Activated naive CD8-positive, alpha-beta T cell treated with anti-CD3 and anti-CD28 coated beads, Interleukin-2, amount 50 U/mL, for 24 hours (primary cell): ENCODE measurements around the gene KLF13.

ENCODE experiments used
- ATAC-seq: fragments of 150-1000 bp; cut with Tn5 transposase; one replicate; pipeline ENCODE4 v1.10.0; 2021
- DNase-seq: peaks from one replicate; pipeline ENCODE4 v3.0.0; 2021
- H3K27ac Mint-ChIP-seq: one replicate; pipeline ENCODE4 v1.8.0; 2021; ENCODE audit warnings: mild to moderate bottlenecking, mixed read lengths
- H3K27me3 Mint-ChIP-seq: one replicate; pipeline ENCODE4 v1.8.0; 2021; ENCODE audit warnings: mixed read lengths
- H3K36me3 Mint-ChIP-seq: one replicate; pipeline ENCODE4 v1.8.0; 2021; ENCODE audit warnings: low read depth, mixed read lengths
- H3K4me1 Mint-ChIP-seq: one replicate; pipeline ENCODE4 v1.8.0; 2021; ENCODE audit warnings: mixed read lengths
- H3K4me3 Mint-ChIP-seq: one replicate; pipeline ENCODE4 v1.8.0; 2021; ENCODE audit warnings: mild to moderate bottlenecking, moderate library complexity, mixed read lengths
- H3K9me3 Mint-ChIP-seq: one replicate; pipeline ENCODE4 v1.8.0; 2021; ENCODE audit warnings: mixed read lengths

Gene KLF13

DNA sequence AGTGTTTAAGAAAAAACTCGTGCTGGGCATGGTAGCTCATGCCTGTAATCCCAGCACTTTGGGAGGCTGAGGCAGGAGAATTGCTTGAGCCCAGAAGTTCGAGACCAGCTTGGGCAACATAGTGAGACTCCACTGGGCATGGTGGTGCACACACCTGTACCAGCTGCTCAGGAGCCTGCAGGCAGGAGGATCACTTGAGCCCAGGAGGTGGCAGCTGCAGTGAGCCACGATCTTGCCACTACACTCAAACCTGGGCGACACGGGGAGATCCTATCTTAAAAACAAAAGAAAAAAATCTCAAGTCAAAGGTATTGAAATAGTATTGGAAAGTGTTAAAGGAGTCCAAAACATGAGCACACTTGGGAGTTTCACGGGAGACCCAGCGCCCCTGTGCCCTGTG is 14.0 kb downstream of the KLF13 start:
- no peaks in the 10 kb centered on the region for H3K27me3 Mint-ChIP-seq
- H3K4me3 Mint-ChIP-seq, result peak overlapping the region; percentile 13

DNA sequence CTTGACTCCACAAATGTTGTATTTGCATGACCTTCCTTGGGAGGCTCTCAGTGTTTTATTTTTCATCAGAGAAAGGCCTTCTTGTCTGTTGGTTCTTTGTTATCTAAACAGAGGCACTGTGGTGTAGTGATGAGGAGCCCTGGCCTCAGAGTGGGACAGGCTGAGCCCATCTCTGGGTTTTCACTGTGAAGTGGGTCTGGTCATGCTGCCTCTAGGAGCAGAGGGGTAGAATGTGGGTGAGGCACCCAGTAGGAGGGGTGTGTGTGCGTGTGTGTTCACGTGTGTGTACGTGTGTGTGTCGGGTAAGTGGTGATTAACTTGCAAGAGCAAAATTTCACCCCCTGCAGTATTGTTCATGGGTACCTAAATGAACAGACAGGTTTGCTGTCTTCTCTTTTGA is 14.4 kb downstream of the KLF13 start:
- H3K9me3 Mint-ChIP-seq, result no peaks in the 10 kb centered on the region
- H3K27ac Mint-ChIP-seq, result peak overlapping the region; percentile 59
- H3K4me1 Mint-ChIP-seq, result peaks cover 94% of the 10 kb centered on the region
- ATAC-seq, result no peak
- no peak for DNase-seq
- H3K36me3 Mint-ChIP-seq, result peaks cover 6% of the 10 kb centered on the region
- no peak overlapping the region for H3K4me3 Mint-ChIP-seq
- no peaks in the 10 kb centered on the region for H3K27me3 Mint-ChIP-seq

More for the DNA sequence above, 14.0 kb downstream of the KLF13 start:
- Mint-ChIP-seq H3K4me1 (peaks cover 94% of the 10 kb centered on the region), H3K27ac (peak overlapping the region; percentile 59), H3K36me3 (peaks cover 2% of the 10 kb centered on the region), H3K9me3 (no peaks in the 10 kb centered on the region)
- ATAC-seq (no peak), DNase-seq (no peak)

DNA sequence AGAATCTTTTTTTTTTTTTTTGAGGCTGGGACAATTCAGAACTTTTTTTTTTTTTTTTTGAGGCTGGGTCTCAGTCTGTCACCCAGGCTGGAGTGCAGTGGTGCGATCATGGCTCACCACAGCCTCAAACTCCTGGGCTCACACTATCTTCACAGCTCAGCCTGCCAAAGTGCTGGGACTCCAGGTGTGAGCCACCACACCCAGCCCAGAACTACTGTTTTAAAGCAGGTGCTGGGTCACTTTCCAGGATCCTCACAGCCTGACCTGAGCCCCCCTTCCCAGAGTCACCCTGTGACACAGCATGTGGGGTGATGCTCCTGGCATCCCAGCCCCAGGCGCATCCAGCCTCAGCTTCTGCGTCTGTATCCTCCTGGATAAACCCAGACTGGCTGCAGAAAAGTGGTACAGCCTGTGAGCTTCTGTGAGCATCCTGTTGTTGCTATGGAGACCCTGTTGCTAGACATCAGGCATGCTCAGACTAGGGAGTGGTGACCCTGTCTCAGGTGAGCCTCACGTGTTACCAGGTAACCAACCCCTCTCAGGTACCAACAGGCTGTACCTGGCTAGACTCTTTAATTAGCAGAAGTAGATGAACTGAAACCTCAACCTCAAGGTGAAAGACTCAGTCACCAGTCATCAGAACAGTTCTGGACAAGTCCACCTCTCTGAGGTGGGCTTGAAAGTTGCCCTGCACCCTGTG is 15.0 kb downstream of the KLF13 start:
- no peaks in the 10 kb centered on the region for H3K9me3 Mint-ChIP-seq
- peaks cover 94% of the 10 kb centered on the region for H3K4me1 Mint-ChIP-seq
- H3K36me3 Mint-ChIP-seq, result peaks cover 10% of the 10 kb centered on the region
- ATAC-seq, result no peak
- H3K27ac Mint-ChIP-seq, result peak overlapping the region; percentile 96
- peak overlapping the region; percentile 40 for H3K4me3 Mint-ChIP-seq
- DNase-seq, result no peak
- no peaks in the 10 kb centered on the region for H3K27me3 Mint-ChIP-seq

DNA sequence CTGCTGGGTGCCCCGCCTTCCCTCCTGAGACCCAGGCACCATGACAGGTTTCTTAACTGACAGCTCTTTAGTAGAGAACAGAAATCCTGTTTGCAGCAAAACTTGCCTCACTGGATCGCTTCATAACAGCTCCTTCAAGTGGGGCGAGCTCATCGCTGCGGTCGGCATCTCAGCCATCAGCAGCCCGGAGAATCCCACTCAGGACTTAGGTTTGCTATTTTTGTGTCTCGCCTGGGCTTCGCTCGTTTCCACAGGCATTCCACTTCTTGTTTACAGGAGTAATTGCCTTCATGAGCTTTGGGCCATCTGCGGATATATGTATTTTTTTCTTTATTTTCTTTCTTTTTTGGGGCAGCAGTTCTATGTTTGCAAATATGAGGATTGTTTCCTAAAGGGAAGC is 15.7 kb downstream of the KLF13 start:
- DNase-seq (no peak), ATAC-seq (no peak)
- H3K27me3 Mint-ChIP-seq, result no peaks in the 10 kb centered on the region
- H3K9me3 Mint-ChIP-seq, result no peaks in the 10 kb centered on the region
- H3K4me3 Mint-ChIP-seq, result peak overlapping the region; percentile 63
- H3K4me1 Mint-ChIP-seq, result peaks cover 94% of the 10 kb centered on the region
- peaks cover 16% of the 10 kb centered on the region for H3K36me3 Mint-ChIP-seq
- H3K27ac Mint-ChIP-seq, result peak overlapping the region; percentile 96

DNA sequence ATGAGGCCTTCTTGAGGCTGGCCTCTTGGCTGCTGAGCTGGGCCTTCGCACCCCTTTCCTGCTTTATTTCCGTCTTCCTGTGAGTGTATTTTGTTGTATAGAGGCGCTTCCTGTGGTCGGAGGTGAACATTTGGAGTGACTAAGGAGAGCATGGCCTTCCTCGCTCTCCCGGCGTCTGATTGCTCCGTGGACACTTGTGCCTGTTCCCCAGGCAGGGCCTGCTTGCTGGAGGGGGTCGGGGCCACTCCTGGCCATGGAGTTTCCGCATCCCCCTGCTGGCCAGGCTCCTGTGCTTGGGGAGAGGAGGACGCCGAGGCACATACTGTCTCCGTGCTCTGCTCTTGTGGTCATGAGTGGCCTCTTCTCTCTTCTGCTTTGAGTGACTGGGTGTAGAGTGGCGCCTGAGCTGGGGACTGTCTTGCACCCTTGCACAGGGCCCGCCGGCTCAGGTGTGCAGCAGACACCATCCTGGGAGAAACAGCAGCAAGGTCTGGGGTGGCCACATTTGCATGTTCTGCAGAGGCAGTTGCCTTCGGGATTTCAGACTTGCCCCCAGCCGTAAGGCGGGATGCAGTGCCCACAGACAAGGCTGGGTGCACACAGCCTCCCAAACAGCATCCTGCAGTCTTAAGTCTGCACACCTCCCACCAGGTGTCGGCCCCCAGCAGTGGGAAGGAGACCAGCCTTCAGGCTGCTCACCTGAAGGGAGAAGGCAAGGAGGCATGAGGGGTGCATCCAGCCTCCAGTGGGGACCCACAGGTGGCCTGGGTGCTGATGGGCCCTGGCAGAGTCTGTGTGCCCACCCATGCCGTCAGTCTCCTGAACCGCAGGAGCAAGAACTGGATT is 16.4 kb downstream of the KLF13 start:
- peaks cover 21% of the 10 kb centered on the region for H3K36me3 Mint-ChIP-seq
- peaks cover 94% of the 10 kb centered on the region for H3K4me1 Mint-ChIP-seq
- peak overlapping the region; percentile 63 for H3K4me3 Mint-ChIP-seq
- peak overlapping the region; percentile 96 for H3K27ac Mint-ChIP-seq
- ATAC-seq (no peak), DNase-seq (no peak)
- no peaks in the 10 kb centered on the region for H3K27me3 Mint-ChIP-seq
- no peaks in the 10 kb centered on the region for H3K9me3 Mint-ChIP-seq

DNA sequence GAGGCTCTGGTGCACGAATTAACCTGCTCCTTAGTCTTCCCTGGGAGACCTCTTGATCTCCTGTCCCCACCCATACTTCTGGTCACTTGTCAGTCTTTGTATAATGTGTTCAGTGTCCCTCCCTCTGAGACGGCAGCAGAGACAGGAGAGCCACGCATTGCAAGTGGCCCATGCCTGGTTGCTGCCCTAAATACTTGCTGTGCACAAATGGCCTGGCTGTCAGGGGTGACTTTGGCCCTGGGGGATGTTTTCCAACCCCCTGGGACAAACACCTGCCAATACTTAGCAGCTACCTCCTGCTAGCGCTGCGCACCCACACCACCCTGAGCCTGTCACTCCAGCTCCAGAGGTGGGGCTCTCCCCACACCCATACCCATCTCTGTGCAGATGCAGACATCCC is 17.2 kb downstream of the KLF13 start:
- no peaks in the 10 kb centered on the region for H3K9me3 Mint-ChIP-seq
- H3K27ac Mint-ChIP-seq, result peak overlapping the region; percentile 96
- DNase-seq (no peak), ATAC-seq (no peak)
- peak overlapping the region; percentile 42 for H3K4me3 Mint-ChIP-seq
- H3K4me1 Mint-ChIP-seq, result peaks cover 94% of the 10 kb centered on the region
- H3K27me3 Mint-ChIP-seq, result no peaks in the 10 kb centered on the region
- peaks cover 28% of the 10 kb centered on the region for H3K36me3 Mint-ChIP-seq

DNA sequence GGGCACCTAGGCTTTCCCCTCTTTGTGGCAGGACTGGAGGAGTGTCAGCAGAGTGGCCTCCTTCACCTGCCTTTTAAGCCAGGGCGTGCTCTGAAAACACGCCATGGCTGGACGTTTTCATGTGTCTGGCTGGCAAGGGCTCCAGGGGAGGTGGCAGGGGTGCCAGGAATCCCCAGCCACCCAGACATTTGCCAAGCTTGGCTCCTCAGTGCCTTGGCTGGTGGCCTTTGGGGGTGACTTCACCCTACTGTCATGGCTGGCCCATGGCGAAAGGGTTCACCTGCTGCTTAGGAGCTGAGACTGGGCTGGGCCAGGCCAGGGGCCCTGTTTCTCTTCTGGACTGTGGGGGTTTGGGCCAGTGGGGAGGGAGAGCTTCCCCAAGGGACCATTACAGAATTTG is 17.6 kb downstream of the KLF13 start:
- Mint-ChIP-seq H3K4me3 (peak overlapping the region; percentile 96), H3K36me3 (peaks cover 30% of the 10 kb centered on the region), H3K9me3 (no peaks in the 10 kb centered on the region), H3K27ac (peak overlapping the region; percentile 96), H3K27me3 (no peaks in the 10 kb centered on the region), H3K4me1 (peaks cover 94% of the 10 kb centered on the region)
- ATAC-seq (no peak), DNase-seq (no peak)

DNA sequence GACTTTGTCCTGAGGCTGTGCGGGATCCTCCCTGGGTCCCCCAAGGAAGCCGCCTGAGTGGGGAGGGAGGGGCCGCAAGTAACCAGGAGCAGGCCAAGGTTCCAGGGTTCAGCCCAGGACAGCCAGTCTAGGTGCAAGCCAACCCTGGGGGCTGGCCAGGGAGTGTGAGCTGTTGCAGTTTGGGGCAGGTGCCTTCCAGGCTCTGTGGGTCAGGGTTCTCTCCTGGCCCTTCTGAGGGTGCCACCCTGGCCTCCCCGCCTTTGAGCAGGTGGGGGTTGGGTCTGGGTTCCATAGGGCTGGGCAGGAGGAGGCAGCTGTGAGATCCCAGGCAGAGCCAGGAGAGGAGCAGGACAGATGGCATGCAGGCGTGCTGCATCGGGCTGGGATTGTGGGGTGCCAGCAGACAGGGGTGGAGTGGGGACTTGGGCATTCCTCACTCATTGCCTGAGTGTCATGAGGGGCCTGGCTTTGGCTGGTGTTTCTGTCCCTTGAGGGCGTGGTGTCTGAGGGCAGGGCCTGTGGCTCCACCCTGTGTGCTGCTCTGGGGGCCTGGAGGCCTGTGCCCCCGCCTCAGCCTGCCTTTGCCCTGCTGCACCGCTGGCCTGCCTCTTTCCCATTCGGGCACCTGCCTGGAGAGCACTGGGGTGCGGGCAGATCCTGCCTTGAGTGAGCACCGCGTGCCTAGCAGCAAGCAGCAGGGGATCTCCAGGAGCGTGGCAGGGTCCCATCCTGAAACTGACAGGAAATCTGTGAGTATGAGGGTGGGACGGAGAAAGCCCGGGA is 18.4 kb downstream of the KLF13 start:
- H3K36me3 Mint-ChIP-seq, result peaks cover 33% of the 10 kb centered on the region
- H3K9me3 Mint-ChIP-seq, result no peaks in the 10 kb centered on the region
- H3K27ac Mint-ChIP-seq, result peak overlapping the region; percentile 96
- no peaks in the 10 kb centered on the region for H3K27me3 Mint-ChIP-seq
- peaks cover 94% of the 10 kb centered on the region for H3K4me1 Mint-ChIP-seq
- DNase-seq (peak; percentile 70), ATAC-seq (peak; percentile 60)
- H3K4me3 Mint-ChIP-seq, result peak overlapping the region; percentile 96

DNA sequence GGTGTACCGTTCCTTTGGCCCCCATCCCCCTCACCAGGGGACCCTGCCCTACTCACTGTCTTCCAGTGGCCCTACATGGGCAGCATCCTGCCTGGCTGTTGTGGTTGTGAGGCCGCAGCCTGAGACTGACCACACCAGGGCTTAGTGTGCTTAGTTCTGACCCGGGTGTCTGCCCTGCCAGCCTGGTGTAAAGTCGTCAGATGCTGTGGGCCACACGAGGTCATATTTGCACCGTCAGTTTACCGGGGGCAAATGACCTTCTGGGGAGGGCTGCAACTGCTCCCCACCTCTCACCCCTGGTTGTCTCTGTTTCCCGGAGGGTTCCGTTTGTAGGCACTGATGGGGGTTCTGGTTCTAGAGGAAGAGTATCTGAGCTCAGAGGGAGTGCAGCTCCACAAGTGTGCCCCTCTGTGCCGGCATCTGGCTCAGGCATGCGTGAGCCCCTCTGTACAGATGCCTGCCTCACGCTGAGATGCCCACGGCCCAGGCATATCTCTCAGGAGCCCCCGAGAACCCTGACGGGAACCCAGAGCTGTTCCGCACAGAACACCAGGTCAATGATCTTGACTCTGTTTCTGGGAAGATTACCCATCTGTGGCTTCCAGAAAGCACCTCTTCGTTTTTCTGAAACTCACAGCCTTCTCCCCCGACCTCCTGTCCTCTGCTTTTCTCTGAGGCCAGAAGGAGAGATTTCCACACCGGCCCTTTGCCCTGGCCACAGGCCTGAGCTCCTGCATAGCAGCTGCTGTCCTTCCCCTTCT is 19.2 kb downstream of the KLF13 start:
- Mint-ChIP-seq H3K27ac (peak overlapping the region; percentile 96), H3K27me3 (no peaks in the 10 kb centered on the region), H3K9me3 (no peaks in the 10 kb centered on the region), H3K4me1 (peaks cover 94% of the 10 kb centered on the region), H3K36me3 (peaks cover 38% of the 10 kb centered on the region), H3K4me3 (peak overlapping the region; percentile 96)
- DNase-seq (no peak), ATAC-seq (peak; percentile 4)

DNA sequence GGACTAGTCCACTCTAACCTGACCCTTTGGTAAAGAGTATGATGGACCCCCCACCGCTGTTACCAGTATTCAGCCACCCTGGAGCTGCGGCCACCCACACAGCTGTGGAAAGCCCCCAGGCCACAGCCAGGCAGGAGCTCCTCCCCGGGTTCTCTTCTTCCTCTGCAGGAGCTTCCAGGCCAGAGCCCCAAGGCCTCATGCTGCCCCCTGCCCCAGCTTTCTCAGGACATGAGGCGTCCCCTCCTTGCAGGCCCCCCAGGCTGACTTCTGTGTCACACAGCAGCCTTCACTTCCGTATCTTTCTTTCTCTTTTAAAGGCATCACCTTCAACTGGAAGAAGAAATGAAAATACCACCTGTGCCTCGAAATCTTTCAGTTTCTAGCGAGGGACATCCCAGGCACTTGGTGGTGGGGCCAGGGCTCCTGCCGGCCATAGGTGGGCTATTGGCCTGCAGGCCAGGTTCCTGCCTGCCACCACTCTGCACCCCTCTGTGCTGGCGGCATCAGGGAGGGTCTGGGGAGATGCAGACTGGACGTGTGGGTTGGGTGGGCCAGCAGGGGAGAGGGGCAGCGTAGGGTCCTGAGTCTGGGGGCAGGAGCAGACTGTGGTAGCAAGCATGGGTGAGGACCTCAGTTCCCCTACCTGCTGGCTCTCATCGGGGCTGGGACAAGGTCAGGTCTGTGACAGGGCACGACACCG is 19.9 kb downstream of the KLF13 start:
- Mint-ChIP-seq H3K9me3 (no peaks in the 10 kb centered on the region), H3K4me1 (peaks cover 96% of the 10 kb centered on the region), H3K4me3 (peak overlapping the region; percentile 96), H3K36me3 (peaks cover 40% of the 10 kb centered on the region), H3K27me3 (no peaks in the 10 kb centered on the region), H3K27ac (peak overlapping the region; percentile 96)
- DNase-seq (no peak), ATAC-seq (peak; percentile 3)

DNA sequence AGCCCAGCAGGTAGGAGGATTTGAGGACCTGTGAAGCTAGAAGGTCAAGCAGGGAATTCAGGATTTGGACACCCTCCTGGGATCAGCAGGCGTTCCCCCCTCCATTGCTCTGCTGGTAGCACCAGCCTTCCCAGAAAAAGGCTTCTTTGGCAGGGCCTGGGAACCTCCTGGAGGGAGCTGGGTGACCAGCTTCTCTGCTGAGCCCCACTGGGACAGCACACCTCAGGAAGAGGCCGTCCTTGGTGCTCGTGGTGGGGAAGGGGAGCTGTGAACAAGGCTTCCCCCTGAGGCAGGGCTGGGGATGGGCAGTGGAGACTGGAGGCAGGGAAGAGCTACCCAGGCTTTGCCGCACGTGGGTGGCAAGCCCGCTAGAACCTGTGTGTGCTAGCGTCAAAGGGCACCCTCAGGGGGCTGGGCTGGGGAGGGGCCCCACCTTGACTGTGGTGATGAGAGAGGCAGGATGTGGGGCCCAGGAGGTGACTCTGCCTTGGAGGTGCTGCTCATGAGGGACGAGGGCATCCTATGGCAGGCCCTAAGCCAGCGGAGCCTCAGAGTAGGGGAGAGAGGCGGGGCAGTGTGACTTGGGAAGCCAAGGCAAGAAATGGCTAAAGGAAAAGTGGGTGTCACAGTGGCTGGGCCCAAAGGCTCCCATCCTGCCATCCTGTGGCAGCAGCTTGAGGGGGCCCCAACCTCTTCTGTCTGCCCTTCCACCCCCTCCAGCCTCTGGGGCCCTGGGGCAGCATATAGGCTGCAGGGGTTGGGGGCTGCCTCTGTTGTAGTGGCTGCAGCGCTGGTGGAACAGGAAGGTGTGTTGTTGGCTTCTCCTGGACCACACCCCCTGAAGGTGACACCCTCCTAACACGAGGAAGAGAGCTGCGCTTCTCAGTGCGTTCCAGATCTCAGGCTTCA is 20.7 kb downstream of the KLF13 start:
- DNase-seq (peak; percentile 89), ATAC-seq (peak; percentile 84)
- Mint-ChIP-seq H3K27ac (peak overlapping the region; percentile 96), H3K4me3 (peak overlapping the region; percentile 96), H3K4me1 (peaks cover 96% of the 10 kb centered on the region), H3K9me3 (no peaks in the 10 kb centered on the region), H3K36me3 (peaks cover 43% of the 10 kb centered on the region), H3K27me3 (no peaks in the 10 kb centered on the region)

DNA sequence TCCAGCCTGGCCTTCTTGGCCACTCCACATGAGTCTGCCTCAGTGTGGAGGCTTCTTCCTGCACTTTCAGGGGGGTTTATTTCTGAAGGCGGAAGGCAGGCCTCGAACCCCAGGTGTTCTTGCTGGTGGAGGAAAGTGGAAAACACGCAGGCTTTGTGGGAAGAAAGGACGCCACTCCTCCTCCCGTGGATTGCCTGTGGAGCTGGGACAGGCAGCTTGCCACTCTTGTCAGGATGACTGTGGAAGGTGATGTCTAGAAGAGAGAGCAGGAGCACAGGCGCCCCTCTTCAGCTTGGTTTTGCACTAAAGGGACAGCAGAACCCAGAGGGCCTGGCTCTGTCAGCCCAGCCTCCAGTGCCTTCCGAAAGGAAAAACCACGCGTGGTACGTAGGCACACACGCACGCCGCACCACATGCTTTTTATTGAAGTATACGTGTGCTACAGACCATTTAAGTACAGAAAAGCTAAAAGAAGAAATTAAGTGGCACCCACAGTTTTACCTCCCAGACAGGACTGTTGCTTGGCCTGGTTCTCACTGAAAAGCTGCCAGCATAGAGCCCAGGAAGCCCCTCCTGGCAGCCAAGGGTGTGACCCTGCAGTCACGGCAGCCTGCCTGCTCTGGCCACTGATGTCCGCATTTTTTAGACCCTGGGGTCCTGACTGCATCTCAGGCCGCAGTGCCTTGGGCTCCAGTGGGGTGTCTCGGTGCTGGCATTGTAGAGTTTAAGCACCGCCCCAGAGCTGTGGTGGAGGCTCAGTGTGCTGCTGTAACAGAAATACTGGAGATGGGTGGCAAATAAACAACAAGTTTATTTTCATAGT is 21.6 kb downstream of the KLF13 start:
- H3K4me3 Mint-ChIP-seq, result peak overlapping the region; percentile 96
- peaks cover 96% of the 10 kb centered on the region for H3K4me1 Mint-ChIP-seq
- ATAC-seq (no peak), DNase-seq (no peak)
- peak overlapping the region; percentile 96 for H3K27ac Mint-ChIP-seq
- H3K27me3 Mint-ChIP-seq, result no peaks in the 10 kb centered on the region
- no peaks in the 10 kb centered on the region for H3K9me3 Mint-ChIP-seq
- peaks cover 43% of the 10 kb centered on the region for H3K36me3 Mint-ChIP-seq
